RWPE2 (cell line): ENCODE measurements around the gene CKLF.

Experiments
- ATAC-seq: fragments of 200-7000 bp; cut with Tn5 transposase; 3 replicates; pipeline ENCODE4 v1.9.1; 2021; ENCODE audit warnings: low read depth
- DNase-seq: peaks from one replicate; pipeline ENCODE4 v3.0.0-alpha.2; 2020; ENCODE audit warnings: low spot score
- H3K27ac ChIP-seq: fragments of 450-650 bp; 2 replicates; pipeline ENCODE4 v1.5.1; 2017; ENCODE audit warnings: mild to moderate bottlenecking; ENCODE audit not compliant: poor library complexity, severe bottlenecking
- H3K27me3 ChIP-seq: fragments of 250-450 bp; sonication (Bioruptor Pico); 2 replicates; pipeline ENCODE4 v1.5.1; 2021; ENCODE audit warnings: mild to moderate bottlenecking, moderate library complexity; ENCODE audit not compliant: insufficient read depth, poor library complexity, severe bottlenecking
- H3K36me3 ChIP-seq: fragments of 250-450 bp; sonication (Bioruptor Pico); 2 replicates; pipeline ENCODE4 v1.5.1; 2020; ENCODE audit warnings: low read depth, mild to moderate bottlenecking, moderate library complexity
- H3K4me1 ChIP-seq: fragments of 250-450 bp; sonication (Bioruptor Pico); 2 replicates; pipeline ENCODE4 v1.5.1; 2021; ENCODE audit warnings: mild to moderate bottlenecking, moderate library complexity; ENCODE audit not compliant: insufficient read depth, poor library complexity, severe bottlenecking
- H3K4me3 ChIP-seq: fragments of 250-450 bp; sonication (Bioruptor Pico); 2 replicates; pipeline ENCODE4 v1.5.1; 2021; ENCODE audit warnings: mild to moderate bottlenecking, moderate library complexity; ENCODE audit not compliant: severe bottlenecking
- H3K9me3 ChIP-seq: fragments of 250-450 bp; sonication (Bioruptor Pico); 2 replicates; pipeline ENCODE4 v1.5.1; 2021; ENCODE audit warnings: mild to moderate bottlenecking, moderate library complexity; ENCODE audit not compliant: severe bottlenecking
- CTCF ChIP-seq: fragments of 450-650 bp; IDR thresholded peaks from one replicate; pipeline ENCODE4 v1.5.1; 2017; ENCODE audit warnings: mild to moderate bottlenecking, moderate library complexity; ENCODE audit not compliant: poor library complexity, severe bottlenecking

CKLF gene

DNA sequence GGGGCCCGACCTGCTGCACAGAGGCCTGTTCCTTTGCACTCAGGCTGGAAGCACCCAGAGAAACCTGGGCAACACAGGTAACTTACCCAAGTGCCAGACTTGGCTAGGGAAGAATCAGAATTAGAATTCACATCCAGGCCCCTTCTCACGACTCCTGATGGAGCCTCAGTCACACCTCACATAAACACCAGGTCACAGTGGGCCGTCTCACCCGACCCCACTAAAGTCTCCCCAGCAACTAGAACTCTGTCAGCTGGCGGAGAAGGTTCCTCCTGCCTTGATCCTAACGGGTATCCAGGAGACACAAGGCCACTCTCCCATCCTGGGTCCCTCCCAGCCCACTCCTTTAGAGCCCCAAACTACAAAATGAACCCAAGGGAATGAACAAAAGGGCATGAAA is 8.8 kb upstream of the CKLF start:
- no peaks in the 10 kb centered on the region for H3K4me1 ChIP-seq
- no peak for TF ChIP-seq CTCF
- H3K9me3 ChIP-seq = no peaks in the 10 kb centered on the region
- DNase-seq (no peak), ATAC-seq (no peak)
- no peak overlapping the region for H3K27ac ChIP-seq
- H3K27me3 ChIP-seq = no peaks in the 10 kb centered on the region
- H3K36me3 ChIP-seq = peaks cover 25% of the 10 kb centered on the region
- no peak overlapping the region for H3K4me3 ChIP-seq

GRCh38 chr16:66544016-66544757 is 8.2 kb upstream of the CKLF start:
- H3K4me1 ChIP-seq = peaks cover 5% of the 10 kb centered on the region
- H3K27ac ChIP-seq = no peak overlapping the region
- no peaks in the 10 kb centered on the region for H3K27me3 ChIP-seq
- ATAC-seq (no peak), DNase-seq (no peak)
- peaks cover 25% of the 10 kb centered on the region for H3K36me3 ChIP-seq
- no peak overlapping the region for H3K4me3 ChIP-seq
- no peaks in the 10 kb centered on the region for H3K9me3 ChIP-seq
- TF ChIP-seq CTCF = no peak

DNA sequence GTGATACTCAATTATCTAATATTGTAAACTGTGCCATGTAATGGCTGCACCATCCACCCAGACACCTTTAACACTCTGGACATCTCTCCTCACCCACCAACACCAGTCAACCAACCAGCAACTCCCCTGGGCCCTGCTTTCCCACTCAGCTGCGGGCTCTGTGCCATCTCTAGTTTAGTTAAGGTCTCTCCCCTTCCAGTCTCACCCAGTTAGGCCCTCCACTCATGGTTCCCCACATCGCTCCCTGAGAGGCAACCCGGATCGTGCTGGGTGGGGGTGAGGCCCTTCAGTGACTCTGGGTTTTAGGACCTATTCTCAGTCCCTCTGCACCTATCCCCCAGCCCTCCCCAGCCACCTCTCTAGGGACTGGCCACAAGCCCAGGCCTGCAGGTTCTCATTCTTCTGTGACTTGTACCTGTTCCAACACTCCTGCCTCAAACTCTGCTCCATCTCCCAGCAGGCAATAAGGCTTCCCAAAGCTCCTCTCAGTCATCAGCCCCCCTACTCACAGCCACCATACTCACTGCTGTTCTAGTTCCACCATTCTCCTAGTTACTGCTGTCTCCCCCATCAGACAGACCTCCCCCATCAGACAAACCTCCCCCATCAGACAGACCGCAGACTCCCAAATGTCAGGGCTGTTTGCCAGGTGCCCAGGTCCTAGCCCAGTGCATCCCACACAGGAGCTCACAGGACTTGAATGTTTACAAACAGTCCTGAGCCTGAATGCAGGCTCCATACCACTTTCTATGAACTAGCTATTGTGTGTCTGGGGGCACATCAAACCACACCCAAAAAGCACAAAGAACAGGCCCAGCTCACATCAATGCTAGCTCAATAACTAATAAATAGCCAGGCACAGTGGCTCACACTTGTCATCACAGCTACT is 5.0 kb upstream of the CKLF start:
- ATAC-seq = no peak
- TF ChIP-seq CTCF = no peak
- peaks cover 8% of the 10 kb centered on the region for H3K36me3 ChIP-seq
- no peak overlapping the region for H3K4me3 ChIP-seq
- no peak for DNase-seq
- no peak overlapping the region for H3K27ac ChIP-seq
- no peaks in the 10 kb centered on the region for H3K27me3 ChIP-seq
- peaks cover 15% of the 10 kb centered on the region for H3K4me1 ChIP-seq
- no peaks in the 10 kb centered on the region for H3K9me3 ChIP-seq

- Histone ChIP-seq H3K36me3 (peaks cover 8% of the 10 kb centered on the region), H3K27ac (peak overlapping the region; percentile 68), H3K4me1 (peaks cover 16% of the 10 kb centered on the region), H3K27me3 (no peaks in the 10 kb centered on the region), H3K4me3 (no peak overlapping the region), H3K9me3 (no peaks in the 10 kb centered on the region)
- ATAC-seq = no peak
- no peak for DNase-seq
- TF ChIP-seq CTCF = no peak
Measured at GRCh38 chr16:66548068-66548467, 4.3 kb upstream of the CKLF start.

GRCh38 chr16:66548868-66549267 is 3.5 kb upstream of the CKLF start:
- peaks cover 14% of the 10 kb centered on the region for H3K36me3 ChIP-seq
- H3K27me3 ChIP-seq = no peaks in the 10 kb centered on the region
- peak overlapping the region; percentile 68 for H3K27ac ChIP-seq
- TF ChIP-seq CTCF = no peak
- ATAC-seq (no peak), DNase-seq (no peak)
- H3K4me1 ChIP-seq = peaks cover 24% of the 10 kb centered on the region
- no peaks in the 10 kb centered on the region for H3K9me3 ChIP-seq
- peak overlapping the region; percentile 97 for H3K4me3 ChIP-seq
